Measurements from ENCODE around the gene RBBP5.

The RBBP5 gene

DNA sequence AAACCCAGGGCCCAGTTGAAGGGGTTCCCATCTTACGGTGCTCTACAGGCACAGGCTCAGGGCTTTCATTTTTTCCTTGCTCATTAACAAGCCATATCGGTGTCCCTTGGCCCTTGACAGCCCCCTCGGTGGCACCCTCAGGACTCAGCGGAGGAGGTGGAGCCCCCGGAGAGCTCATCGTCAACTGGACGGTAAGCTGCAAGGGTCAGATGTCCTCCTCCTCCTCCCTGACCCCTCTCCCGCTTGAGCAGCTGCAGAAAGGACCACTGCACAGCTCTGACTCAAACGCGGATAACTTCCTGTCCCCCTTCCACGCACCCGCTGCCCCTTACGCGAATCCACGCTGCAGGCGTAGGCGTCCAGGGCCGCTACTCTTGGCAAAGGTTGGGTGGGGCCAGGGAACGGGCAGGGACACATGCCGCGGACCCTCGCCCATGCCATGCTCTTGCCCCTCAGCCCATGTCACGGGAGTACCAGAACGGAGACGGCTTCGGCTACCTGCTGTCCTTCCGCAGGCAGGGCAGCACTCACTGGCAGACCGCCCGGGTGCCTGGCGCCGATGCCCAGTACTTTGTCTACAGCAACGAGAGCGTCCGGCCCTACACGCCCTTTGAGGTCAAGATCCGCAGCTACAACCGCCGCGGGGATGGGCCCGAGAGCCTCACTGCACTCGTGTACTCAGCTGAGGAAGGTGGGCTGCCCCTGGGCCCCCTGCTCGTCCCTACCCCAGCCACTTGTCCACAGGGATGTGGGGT lies 52.2 kb downstream of the RBBP5 start:
- TF ChIP-seq, protein P1, sequence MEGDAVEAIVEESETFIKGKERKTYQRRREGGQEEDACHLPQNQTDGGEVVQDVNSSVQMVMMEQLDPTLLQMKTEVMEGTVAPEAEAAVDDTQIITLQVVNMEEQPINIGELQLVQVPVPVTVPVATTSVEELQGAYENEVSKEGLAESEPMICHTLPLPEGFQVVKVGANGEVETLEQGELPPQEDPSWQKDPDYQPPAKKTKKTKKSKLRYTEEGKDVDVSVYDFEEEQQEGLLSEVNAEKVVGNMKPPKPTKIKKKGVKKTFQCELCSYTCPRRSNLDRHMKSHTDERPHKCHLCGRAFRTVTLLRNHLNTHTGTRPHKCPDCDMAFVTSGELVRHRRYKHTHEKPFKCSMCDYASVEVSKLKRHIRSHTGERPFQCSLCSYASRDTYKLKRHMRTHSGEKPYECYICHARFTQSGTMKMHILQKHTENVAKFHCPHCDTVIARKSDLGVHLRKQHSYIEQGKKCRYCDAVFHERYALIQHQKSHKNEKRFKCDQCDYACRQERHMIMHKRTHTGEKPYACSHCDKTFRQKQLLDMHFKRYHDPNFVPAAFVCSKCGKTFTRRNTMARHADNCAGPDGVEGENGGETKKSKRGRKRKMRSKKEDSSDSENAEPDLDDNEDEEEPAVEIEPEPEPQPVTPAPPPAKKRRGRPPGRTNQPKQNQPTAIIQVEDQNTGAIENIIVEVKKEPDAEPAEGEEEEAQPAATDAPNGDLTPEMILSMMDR (IDR thresholded peaks at IDR 0.05; ENCODE audit: extremely low read depth, missing control alignments), result no peak
- no peak for DNase-seq (ENCODE audit: low spot score)

DNA sequence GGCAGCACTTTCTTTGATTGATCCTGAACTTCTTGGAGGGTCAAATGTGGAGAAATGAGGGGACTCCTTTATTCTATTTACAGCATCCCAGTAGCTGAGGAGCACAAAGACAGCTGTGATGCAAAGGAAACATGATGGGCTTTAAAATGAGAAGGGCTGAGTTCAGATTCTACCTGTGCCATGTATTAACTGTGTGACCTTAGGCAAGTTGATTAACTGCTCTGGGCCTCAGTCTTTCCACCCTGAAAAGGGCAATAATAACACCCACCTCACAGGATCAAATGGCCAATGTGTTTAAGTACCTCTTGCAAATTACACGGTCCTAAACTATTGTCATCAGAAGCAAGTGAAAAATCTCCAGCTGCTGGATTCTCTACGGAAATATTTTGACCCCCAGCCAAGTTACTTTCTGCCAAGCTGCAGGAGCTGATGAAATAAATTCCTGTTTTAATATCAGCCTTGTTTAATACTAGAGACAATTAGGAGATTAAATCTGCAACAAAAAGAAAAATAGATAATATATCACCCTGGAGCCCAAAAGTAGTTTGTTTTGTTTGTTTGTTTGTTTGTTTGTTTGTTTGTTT lies 53.2 kb downstream of the RBBP5 start:
- TF ChIP-seq, protein P1 (IDR thresholded peaks at IDR 0.05; ENCODE audit: extremely low read depth, missing control alignments), result no peak
- DNase-seq (ENCODE audit: low spot score), result no peak

DNA sequence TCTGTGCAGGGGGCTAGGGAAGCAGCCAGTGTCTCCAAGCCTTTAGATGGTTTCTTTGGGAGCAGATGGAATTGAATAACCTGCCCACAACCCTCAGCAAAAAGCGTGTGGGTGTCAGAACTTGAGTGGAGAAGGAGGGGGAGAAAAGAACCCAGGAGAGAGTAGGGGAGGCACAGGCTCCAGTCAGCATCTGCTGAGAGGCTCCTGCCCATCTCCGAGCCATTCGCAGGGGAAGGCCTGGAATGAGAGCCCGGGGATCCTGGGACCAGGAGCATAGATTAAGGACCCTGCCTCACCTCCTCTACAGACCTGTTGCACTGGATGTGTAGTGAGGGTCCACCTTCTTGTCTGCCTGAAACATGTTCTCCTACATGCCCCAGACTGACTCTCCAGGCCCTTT lies 53.8 kb downstream of the RBBP5 start:
- no peak for DNase-seq (ENCODE audit: low spot score)
- TF ChIP-seq, protein P1 (IDR thresholded peaks at IDR 0.05; ENCODE audit: extremely low read depth, missing control alignments), result no peak

DNA sequence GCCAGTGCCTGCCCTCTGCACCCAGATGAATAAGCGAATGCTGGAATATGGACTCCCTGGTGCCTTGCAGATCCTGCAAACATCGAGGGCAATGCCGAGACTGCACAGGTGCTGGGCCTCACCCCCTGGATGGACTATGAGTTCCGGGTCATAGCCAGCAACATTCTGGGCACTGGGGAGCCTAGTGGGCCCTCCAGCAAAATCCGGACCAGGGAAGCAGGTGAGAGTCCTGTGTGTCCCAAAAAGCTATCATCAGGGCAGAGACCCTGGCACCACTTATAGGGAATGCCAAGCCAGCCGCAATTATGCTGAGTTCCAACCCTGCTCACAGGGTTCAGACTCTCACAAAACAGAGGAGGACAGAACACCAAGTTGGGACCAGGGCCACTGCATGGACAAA lies 54.7 kb downstream of the RBBP5 start:
- TF ChIP-seq, protein P1 (IDR thresholded peaks at IDR 0.05; ENCODE audit: extremely low read depth, missing control alignments), result no peak
- no peak for DNase-seq (ENCODE audit: low spot score)

DNA sequence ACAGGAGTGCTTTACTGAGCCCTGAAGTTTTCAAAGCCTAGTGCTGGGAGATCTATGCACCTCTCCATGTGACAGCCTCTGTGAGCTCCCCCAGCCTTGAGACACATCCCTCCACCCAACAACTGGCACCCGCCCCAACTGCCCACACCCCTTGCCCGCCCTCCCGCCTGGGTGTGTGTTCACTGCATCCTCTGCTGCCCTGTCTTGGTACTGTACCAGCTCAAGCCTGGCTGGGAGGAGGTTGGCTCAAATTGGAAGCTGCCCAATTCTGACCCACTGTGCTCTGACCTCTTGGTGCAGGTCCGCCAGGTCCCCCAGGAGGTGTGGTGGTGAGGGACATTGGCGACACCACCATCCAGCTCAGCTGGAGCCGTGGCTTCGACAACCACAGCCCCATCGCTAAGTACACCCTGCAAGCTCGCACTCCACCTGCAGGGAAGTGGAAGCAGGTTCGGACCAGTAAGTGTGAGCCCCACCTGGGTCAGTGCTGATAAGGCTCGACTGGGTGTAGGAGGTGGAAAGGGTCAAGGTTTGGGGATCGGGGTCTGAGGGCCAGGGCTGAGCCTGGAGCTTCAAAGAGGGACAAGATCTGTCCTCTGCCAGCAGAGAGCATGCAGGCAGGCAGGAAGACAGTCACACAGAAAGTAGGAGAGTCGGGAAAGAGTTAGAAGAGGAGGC lies 55.5 kb downstream of the RBBP5 start:
- no peak for DNase-seq (ENCODE audit: low spot score)
- TF ChIP-seq, protein P1 (IDR thresholded peaks at IDR 0.05; ENCODE audit: extremely low read depth, missing control alignments), result no peak

DNA sequence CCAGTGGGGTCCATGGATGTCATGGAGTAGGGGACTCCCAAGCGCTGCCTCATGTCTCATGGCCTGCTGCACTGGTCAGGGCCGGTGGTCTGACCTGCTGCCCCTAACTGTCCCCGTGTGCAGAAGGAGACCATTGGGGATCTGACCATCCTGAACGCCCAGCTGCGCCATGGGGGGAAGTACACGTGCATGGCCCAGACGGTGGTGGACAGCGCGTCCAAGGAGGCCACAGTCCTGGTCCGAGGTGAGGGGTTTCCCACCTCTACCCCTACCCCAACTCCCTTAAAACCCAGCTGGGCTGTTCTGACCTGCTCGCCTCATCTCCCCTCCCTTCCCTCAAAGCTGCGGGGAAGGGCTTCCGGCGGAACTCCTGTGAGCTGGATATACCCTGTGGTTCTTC lies 56.1 kb downstream of the RBBP5 start:
- no peak for DNase-seq (ENCODE audit: low spot score)
- TF ChIP-seq, protein P1 (IDR thresholded peaks at IDR 0.05; ENCODE audit: extremely low read depth, missing control alignments), result no peak

DNA sequence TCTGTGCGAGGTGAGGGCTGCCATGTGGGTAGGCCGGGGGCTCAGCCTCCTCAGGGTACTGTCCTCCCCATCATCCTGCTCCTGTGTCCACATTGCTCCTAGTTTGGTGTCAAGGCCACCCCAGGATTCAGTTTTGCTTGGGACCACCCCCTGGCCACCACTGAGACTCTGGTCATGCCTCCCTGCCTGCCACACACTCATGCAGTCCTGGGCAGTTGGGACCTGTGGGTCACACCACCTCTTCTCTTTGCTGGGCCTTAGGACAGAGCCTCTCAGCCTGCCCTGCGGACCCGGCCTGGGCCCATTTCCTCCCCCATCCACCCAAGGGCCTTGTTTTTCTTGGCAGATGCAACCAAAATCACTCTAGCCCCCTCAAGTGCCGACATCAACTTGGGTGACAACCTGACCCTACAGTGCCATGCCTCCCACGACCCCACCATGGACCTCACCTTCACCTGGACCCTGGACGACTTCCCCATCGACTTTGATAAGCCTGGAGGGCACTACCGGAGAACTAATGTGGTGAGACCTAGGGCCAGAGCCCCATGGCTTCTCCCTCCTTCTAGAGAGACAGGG lies 56.9 kb downstream of the RBBP5 start:
- TF ChIP-seq, protein P1 (IDR thresholded peaks at IDR 0.05; ENCODE audit: extremely low read depth, missing control alignments), result no peak
- DNase-seq (ENCODE audit: low spot score), result no peak
